OCI-LY7 (cell line): ENCODE measurements around the gene NOD2. TPM values are rescaled to one million over a fixed set of nuclear protein-coding genes. Genes with fewer than 3 reads are reported as not detected.

Source experiments
- BruUV-seq: library from RNA; stranded (reverse); fragments of 400-500 nt; replicated peaks from 2 replicates; lab custom pipeline; 2021; lab: Mats Ljungman, UMichigan
- CTCF ChIA-PET: fragments of 300-600 bp; sonication (Branson Sonifier 250); formaldehyde crosslinking; loops from one replicate; lab custom pipeline; 2022; ENCODE audit warnings: antibody characterized with exemption; ENCODE audit not compliant: unreplicated experiment; lab: Charles Lee
- POLR2A ChIA-PET: fragments of 300-600 bp; sonication (Branson Sonifier 250); formaldehyde crosslinking; loops from one replicate; lab custom pipeline; 2022; ENCODE audit warnings: antibody characterized with exemption; lab: Charles Lee
- DNase-seq: peaks from one replicate; pipeline ENCODE4 v3.0.0-alpha.2; 2015; ENCODE audit warnings: low spot score
- H2AFZ ChIP-seq: fragments of 200-600 bp; sonication (generic), shearing (Covaris generic); 2 replicates; pipeline ENCODE4 v1.6.1; 2014; ENCODE audit warnings: mild to moderate bottlenecking, antibody characterized with exemption, low read length, moderate library complexity
- H3K27ac ChIP-seq: fragments of 200-600 bp; sonication (generic); 2 replicates; pipeline ENCODE4 v1.5.1; 2014; ENCODE audit warnings: mixed run types, low read depth, mild to moderate bottlenecking, moderate library complexity, low read length, inconsistent platforms; ENCODE audit not compliant: poor library complexity, severe bottlenecking
- H3K36me3 ChIP-seq: fragments of 200-600 bp; sonication (generic); 2 replicates; pipeline ENCODE4 v1.6.1; 2014; ENCODE audit warnings: mild to moderate bottlenecking, antibody characterized with exemption, low read length, moderate library complexity, mixed read lengths; ENCODE audit not compliant: insufficient read depth
- H3K4me1 ChIP-seq: fragments of 200-600 bp; sonication (generic); 2 replicates; pipeline ENCODE4 v1.5.1; 2014; ENCODE audit warnings: mild to moderate bottlenecking, low read length; ENCODE audit not compliant: insufficient read depth, poor library complexity, severe bottlenecking
- H3K4me2 ChIP-seq: fragments of 200-600 bp; sonication (generic); 2 replicates; pipeline ENCODE4 v1.6.1; 2014; ENCODE audit warnings: mild to moderate bottlenecking, low read length
- H3K4me3 ChIP-seq: fragments of 200-600 bp; sonication (generic); 2 replicates; pipeline ENCODE4 v1.5.1; 2014; ENCODE audit warnings: mild to moderate bottlenecking, low read depth, low read length; ENCODE audit not compliant: poor library complexity, severe bottlenecking
- H3K79me2 ChIP-seq: fragments of 200-600 bp; sonication (generic); 2 replicates; pipeline ENCODE4 v1.6.1; 2016; ENCODE audit warnings: low read depth, mild to moderate bottlenecking, low read length, moderate library complexity, mixed read lengths; ENCODE audit not compliant: insufficient read depth
- H3K9me2 ChIP-seq: fragments of 200-600 bp; sonication (generic); 2 replicates; pipeline ENCODE4 v1.6.1; 2016; ENCODE audit warnings: mild to moderate bottlenecking, low read length, mixed read lengths; ENCODE audit not compliant: insufficient read depth
- H3K9me3 ChIP-seq: fragments of 200-600 bp; sonication (generic); 2 replicates; pipeline ENCODE4 v1.6.1; 2014; ENCODE audit warnings: mild to moderate bottlenecking, mixed run types, low read length, mixed read lengths
- H4K20me1 ChIP-seq: fragments of 200-600 bp; sonication (generic); 2 replicates; pipeline ENCODE4 v1.6.1; 2014; ENCODE audit warnings: mild to moderate bottlenecking, antibody characterized with exemption, low read length, moderate library complexity, mixed read lengths; ENCODE audit not compliant: insufficient read depth
- CTCF ChIP-seq: fragments of 200-600 bp; sonication (generic); conservative IDR thresholded peaks from 2 replicates; pipeline ENCODE4 v1.5.1; 2014; ENCODE audit warnings: mild to moderate bottlenecking, antibody characterized with exemption, low read length, moderate library complexity, mixed read lengths
- EZH2phosphoT487 ChIP-seq: fragments of 200-600 bp; sonication (generic); IDR thresholded peaks from 2 replicates; pipeline ENCODE4 v1.6.1; 2018; ENCODE audit warnings: low read depth, borderline replicate concordance, mild to moderate bottlenecking, mixed run types, antibody characterized with exemption, low read length, moderate library complexity, mixed read lengths
- intact Hi-C: fragments of 100-400 bp; cut with micrococcal nuclease; formaldehyde crosslinking; loops from one replicate; pipeline ENCODE4 v1.10.0; 2022; ENCODE audit not compliant: unreplicated experiment
- total RNA-seq, 2 experiments: library from RNA; depleted of rRNA in 1 of 2; stranded (reverse); fragments of >200 nt in 1 of 2; shearing (Covaris generic) in 1 of 2; gene quantifications; 2 replicates each; pipeline ENCODE4 v1.2.3, GENCODE V29; 2014 to 2022

The NOD2 gene
- total RNA-seq, 2 experiments from 2014 or later, result not detected

GRCh38 chr16:50662306-50662940 lies 31.0 kb upstream of the NOD2 start:
- no peak overlapping the region for H3K4me2 ChIP-seq
- H4K20me1 ChIP-seq, result no peaks in the 10 kb centered on the region
- no peaks in the 10 kb centered on the region for H3K79me2 ChIP-seq
- ChIA-PET POLR2A (interaction anchor here (1.2 kb wide), 1 partner anchor 16 kb away, joined by 4 read pairs; no protein-coding TSS in a partner anchor), CTCF (interaction anchor here (0.6 kb wide), 1 partner anchor 84 kb away, joined by 3 read pairs; no protein-coding TSS in a partner anchor)
- DNase-seq, result no peak
- no peak overlapping the region for H3K4me3 ChIP-seq
- TF ChIP-seq CTCF (no peak), EZH2phosphoT487 (no peak)
- no peaks in the 10 kb centered on the region for H3K9me3 ChIP-seq
- H3K9me2 ChIP-seq, result no peaks in the 10 kb centered on the region
- H3K27ac ChIP-seq, result no peak overlapping the region
- intact Hi-C loops, result no loop called here
- no peaks in the 10 kb centered on the region for H3K36me3 ChIP-seq
- H2AFZ ChIP-seq, result no peak overlapping the region
- no peaks in the 10 kb centered on the region for H3K4me1 ChIP-seq
- BruUV-seq, result no TSS peak

GRCh38 chr16:50664270-50664669 lies 29.1 kb upstream of the NOD2 start:
- intact Hi-C loops, result no loop called here
- ChIA-PET POLR2A (no interaction called here), CTCF (interaction anchor here (0.7 kb wide), 1 partner anchor 11 kb away, joined by 3 read pairs; no protein-coding TSS in a partner anchor)
- no peaks in the 10 kb centered on the region for H4K20me1 ChIP-seq
- no peak overlapping the region for H3K4me3 ChIP-seq
- TF ChIP-seq EZH2phosphoT487 (no peak), CTCF (no peak)
- H3K9me2 ChIP-seq, result no peaks in the 10 kb centered on the region
- H3K79me2 ChIP-seq, result no peaks in the 10 kb centered on the region
- DNase-seq, result no peak
- no peak overlapping the region for H3K27ac ChIP-seq
- no peaks in the 10 kb centered on the region for H3K36me3 ChIP-seq
- H2AFZ ChIP-seq, result no peak overlapping the region
- H3K9me3 ChIP-seq, result no peaks in the 10 kb centered on the region
- H3K4me2 ChIP-seq, result no peak overlapping the region
- BruUV-seq, result no TSS peak
- H3K4me1 ChIP-seq, result no peaks in the 10 kb centered on the region
